ENCODE data around the gene SIRPA. TPM values are rescaled to one million over a fixed set of nuclear protein-coding genes. Genes with fewer than 3 reads are reported as not detected.
A peak's percentile ranks its signal among the peaks of the same experiment; 100 is the strongest.

Gene SIRPA
- total RNA-seq, 1 donor from 2014 or later, result 25.5 TPM

DNA sequence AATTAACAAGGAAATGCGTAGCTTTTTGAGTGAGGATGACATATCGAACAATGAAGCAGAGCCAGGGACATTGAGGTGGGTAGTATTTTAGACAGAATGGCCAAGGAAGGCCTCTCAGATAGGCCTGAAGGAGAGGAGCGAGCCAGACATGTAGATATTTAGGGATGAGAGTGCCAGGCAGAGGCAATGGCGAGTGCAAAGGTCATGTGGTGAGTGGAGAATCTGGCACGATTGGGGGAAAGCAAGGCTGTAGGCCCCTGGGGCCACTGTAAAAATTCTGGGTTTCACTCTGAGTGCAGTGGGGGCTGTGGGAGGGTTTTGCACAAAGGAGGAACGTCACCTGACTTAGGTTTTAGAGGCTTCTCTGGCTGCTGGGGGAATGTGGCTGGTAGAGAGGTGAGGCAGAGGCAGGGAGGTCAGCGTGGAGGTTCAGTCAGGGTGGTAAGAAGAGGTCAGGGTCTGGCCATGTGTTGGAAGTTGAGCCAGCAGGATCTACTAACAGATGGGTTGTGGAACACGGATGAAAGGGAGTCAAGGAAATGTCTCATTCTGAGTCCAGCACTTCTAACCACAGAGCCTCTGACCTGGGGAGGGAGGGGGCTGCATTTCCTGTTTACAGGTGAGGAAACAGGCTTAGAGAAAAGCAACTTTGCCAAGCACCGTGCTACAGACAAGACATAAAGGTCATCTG, 11.3 kb downstream of the SIRPA start:
- Histone ChIP-seq H3K36me3 (no peaks in the 10 kb centered on the region), H3K27me3 (ENCODE audit: low read depth) (no peaks in the 10 kb centered on the region), H3K4me3 (no peak overlapping the region), H3K9me3 (replicated peaks) (no peaks in the 10 kb centered on the region), H3K4me1 (peaks cover 22% of the 10 kb centered on the region), H3K27ac (replicated peaks) (no peak overlapping the region)
- intact Hi-C loops (cut with micrococcal nuclease), result no loop called here
- DNase-seq, result no peak
- TF ChIP-seq, protein P1, sequence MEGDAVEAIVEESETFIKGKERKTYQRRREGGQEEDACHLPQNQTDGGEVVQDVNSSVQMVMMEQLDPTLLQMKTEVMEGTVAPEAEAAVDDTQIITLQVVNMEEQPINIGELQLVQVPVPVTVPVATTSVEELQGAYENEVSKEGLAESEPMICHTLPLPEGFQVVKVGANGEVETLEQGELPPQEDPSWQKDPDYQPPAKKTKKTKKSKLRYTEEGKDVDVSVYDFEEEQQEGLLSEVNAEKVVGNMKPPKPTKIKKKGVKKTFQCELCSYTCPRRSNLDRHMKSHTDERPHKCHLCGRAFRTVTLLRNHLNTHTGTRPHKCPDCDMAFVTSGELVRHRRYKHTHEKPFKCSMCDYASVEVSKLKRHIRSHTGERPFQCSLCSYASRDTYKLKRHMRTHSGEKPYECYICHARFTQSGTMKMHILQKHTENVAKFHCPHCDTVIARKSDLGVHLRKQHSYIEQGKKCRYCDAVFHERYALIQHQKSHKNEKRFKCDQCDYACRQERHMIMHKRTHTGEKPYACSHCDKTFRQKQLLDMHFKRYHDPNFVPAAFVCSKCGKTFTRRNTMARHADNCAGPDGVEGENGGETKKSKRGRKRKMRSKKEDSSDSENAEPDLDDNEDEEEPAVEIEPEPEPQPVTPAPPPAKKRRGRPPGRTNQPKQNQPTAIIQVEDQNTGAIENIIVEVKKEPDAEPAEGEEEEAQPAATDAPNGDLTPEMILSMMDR (IDR thresholded peaks at IDR 0.05; ENCODE audit: borderline replicate concordance), result no peak

DNA sequence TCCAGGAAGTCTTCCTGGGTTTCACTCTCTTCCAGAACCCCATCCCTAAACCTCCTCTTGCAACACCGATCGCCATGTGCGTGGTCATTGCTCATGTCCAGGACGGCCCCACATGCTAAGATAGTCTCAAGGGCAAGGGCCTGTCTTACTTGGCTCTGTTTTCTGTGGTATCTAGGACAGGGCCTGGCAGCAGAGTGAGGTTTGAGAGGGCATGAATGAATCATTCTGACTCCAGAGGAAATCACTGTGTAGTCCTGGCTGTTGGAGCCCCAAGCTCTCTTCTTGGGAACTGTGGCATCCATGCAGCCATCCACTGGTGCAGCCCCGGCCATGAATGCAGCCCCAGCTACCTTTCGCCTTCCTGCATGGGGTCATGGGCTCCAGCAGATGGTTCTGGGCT, 12.4 kb downstream of the SIRPA start:
- DNase-seq, result no peak
- peak overlapping the region; percentile 18 for H3K27ac ChIP-seq (replicated peaks)
- intact Hi-C loops (cut with micrococcal nuclease), result no loop called here
- H3K4me1 ChIP-seq, result peaks cover 32% of the 10 kb centered on the region
- H3K4me3 ChIP-seq, result no peak overlapping the region
- TF ChIP-seq, protein P1 (IDR thresholded peaks at IDR 0.05; ENCODE audit: borderline replicate concordance), result no peak
- no peaks in the 10 kb centered on the region for H3K36me3 ChIP-seq
- H3K9me3 ChIP-seq (replicated peaks), result no peaks in the 10 kb centered on the region
- no peaks in the 10 kb centered on the region for H3K27me3 ChIP-seq (ENCODE audit: low read depth)

DNA sequence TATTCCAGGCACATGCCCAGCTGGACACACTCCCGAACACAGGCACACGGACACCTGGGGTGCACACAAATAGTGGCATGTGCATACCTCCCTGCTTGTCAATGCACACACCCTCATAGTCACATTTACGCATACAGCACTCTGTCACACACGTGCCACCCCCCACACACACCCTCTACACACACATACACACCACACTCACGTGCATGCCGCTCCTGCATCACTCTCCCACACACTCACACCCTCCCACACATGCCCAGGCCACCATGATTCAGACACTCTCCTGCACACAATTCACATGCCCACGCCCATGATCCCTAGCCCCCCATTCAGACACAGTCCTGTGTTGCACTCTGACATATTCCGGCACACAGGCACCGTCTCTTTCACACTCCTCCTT, 13.0 kb downstream of the SIRPA start:
- Histone ChIP-seq H3K27me3 (ENCODE audit: low read depth) (no peaks in the 10 kb centered on the region), H3K4me3 (no peak overlapping the region), H3K9me3 (replicated peaks) (no peaks in the 10 kb centered on the region), H3K4me1 (peaks cover 38% of the 10 kb centered on the region), H3K36me3 (no peaks in the 10 kb centered on the region), H3K27ac (replicated peaks) (no peak overlapping the region)
- DNase-seq, result no peak
- TF ChIP-seq, protein P1 (IDR thresholded peaks at IDR 0.05; ENCODE audit: borderline replicate concordance), result no peak
- intact Hi-C loops (cut with micrococcal nuclease), result no loop called here

DNA sequence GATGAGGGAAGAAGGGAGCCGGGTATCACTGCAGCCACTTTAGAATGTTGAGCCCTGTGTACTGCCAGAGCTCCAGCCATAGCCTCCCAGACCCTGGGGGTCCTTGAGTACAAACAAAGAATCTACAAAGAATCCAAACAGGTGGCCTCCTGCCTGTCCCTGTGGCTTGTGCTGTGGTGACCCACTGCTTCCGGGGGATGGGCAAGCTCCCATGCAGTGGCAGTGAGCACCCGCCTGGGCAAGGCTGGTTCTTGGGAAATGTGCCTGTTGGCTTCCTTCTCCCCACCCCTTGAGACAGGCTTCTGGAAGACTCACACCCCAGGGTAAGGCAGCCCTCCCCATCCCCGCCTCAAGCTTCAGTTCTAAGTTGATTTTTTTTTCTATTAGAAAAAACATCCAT, 13.9 kb downstream of the SIRPA start:
- Histone ChIP-seq H3K27me3 (ENCODE audit: low read depth) (no peaks in the 10 kb centered on the region), H3K4me3 (no peak overlapping the region), H3K9me3 (replicated peaks) (no peaks in the 10 kb centered on the region), H3K4me1 (peaks cover 41% of the 10 kb centered on the region), H3K36me3 (no peaks in the 10 kb centered on the region), H3K27ac (replicated peaks) (no peak overlapping the region)
- TF ChIP-seq, protein P1 (IDR thresholded peaks at IDR 0.05; ENCODE audit: borderline replicate concordance), result no peak
- no peak for DNase-seq
- intact Hi-C loops (cut with micrococcal nuclease), result no loop called here

DNA sequence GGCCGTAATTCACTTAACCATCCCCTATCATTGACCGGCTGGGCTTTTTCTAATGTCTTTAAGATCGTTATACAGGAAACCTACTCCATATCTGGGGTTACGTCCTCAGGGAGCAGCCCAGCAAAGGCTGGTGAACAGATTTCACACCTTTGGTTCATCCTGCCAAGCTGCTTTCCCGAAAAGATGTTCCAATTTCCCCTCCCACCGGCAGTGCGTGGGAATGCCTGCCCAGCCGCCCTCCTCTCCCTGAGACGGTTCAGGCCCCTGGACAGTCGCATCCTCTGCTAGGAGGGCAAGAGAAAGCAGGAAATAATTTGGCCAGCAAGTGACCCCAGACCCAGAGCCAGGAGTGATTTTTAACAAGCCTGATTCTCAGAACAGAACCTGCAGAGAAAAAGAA, 16.3 kb downstream of the SIRPA start:
- DNase-seq, result no peak
- Histone ChIP-seq H3K4me1 (peaks cover 41% of the 10 kb centered on the region), H3K9me3 (replicated peaks) (no peaks in the 10 kb centered on the region), H3K27me3 (ENCODE audit: low read depth) (no peaks in the 10 kb centered on the region), H3K36me3 (peaks cover 14% of the 10 kb centered on the region), H3K4me3 (no peak overlapping the region), H3K27ac (replicated peaks) (peak overlapping the region; percentile 65)
- intact Hi-C loops (cut with micrococcal nuclease), result loop anchor here (10.0 kb wide), 1 partner anchor 107 kb away; no protein-coding TSS in a partner anchor
- TF ChIP-seq, protein P1 (IDR thresholded peaks at IDR 0.05; ENCODE audit: borderline replicate concordance), result no peak

All from left ventricle myocardium inferior (tissue), 1 donor.